Caco-2 (cell line): Measurements from ENCODE around the gene KRTAP12-3. TPM values are rescaled to one million over a fixed set of nuclear protein-coding genes. Genes with fewer than 3 reads are reported as not detected.

Experiments used
- BruUV-seq: library from RNA; stranded (reverse); fragments of 400-500 nt; replicated peaks from 2 replicates; lab custom pipeline; 2021; lab: Mats Ljungman, UMichigan
- CTCF ChIA-PET: fragments of 300-600 bp; sonication (Branson Sonifier 250); formaldehyde crosslinking; loops from one replicate; lab custom pipeline; 2022; ENCODE audit warnings: antibody characterized with exemption; lab: Charles Lee
- POLR2A ChIA-PET: fragments of 300-600 bp; sonication (Branson Sonifier 250); formaldehyde crosslinking; loops from one replicate; lab custom pipeline; 2022; ENCODE audit warnings: antibody characterized with exemption; lab: Charles Lee
- DNase-seq, 2 experiments: peaks; one replicate each; pipeline versions ENCODE4 v3.0.0 to v3.0.0-alpha.2; 2020 to 2022
- H3K27me3 ChIP-seq: replicated peaks from 2 replicates; pipeline ENCODE4 v1.6.0; 2011; ENCODE audit warnings: low read length; ENCODE audit not compliant: control insufficient read depth, insufficient read depth
- H3K36me3 ChIP-seq: 2 replicates; pipeline ENCODE4 v1.5.1; 2011; ENCODE audit warnings: low read length; ENCODE audit not compliant: control insufficient read depth, insufficient read depth
- H3K4me1 ChIP-seq: fragments of 250-450 bp; sonication (Bioruptor Pico); 2 replicates; pipeline ENCODE4 v1.5.1; 2020; ENCODE audit warnings: mild to moderate bottlenecking
- H3K4me3 ChIP-seq: 2 replicates; pipeline ENCODE4 v1.5.1; 2011; ENCODE audit warnings: low read depth, mild to moderate bottlenecking, control low read depth, low read length
- H3K9me3 ChIP-seq: fragments of 250-450 bp; sonication (Bioruptor Pico); 2 replicates; pipeline ENCODE4 v1.5.1; 2020; ENCODE audit warnings: mild to moderate bottlenecking, moderate library complexity
- H3K27ac Mint-ChIP-seq: one replicate; pipeline ENCODE4 v1.8.0; 2022; ENCODE audit warnings: mixed read lengths; ENCODE audit not compliant: unreplicated experiment
- H3K27me3 Mint-ChIP-seq: one replicate; pipeline ENCODE4 v1.8.0; 2022; ENCODE audit warnings: mixed read lengths; ENCODE audit not compliant: insufficient read depth, unreplicated experiment
- H3K36me3 Mint-ChIP-seq: one replicate; pipeline ENCODE4 v1.8.0; 2022; ENCODE audit warnings: mild to moderate bottlenecking, mixed read lengths; ENCODE audit not compliant: insufficient read depth, unreplicated experiment
- H3K4me1 Mint-ChIP-seq: one replicate; pipeline ENCODE4 v1.8.0; 2022; ENCODE audit warnings: low read depth, mixed read lengths; ENCODE audit not compliant: unreplicated experiment
- H3K4me3 Mint-ChIP-seq: one replicate; pipeline ENCODE4 v1.8.0; 2022; ENCODE audit warnings: mild to moderate bottlenecking, moderate library complexity, mixed read lengths; ENCODE audit not compliant: unreplicated experiment
- H3K9me3 Mint-ChIP-seq: one replicate; pipeline ENCODE4 v1.8.0; 2022; ENCODE audit warnings: mixed read lengths; ENCODE audit not compliant: unreplicated experiment
- intact Hi-C: fragments of 100-400 bp; cut with micrococcal nuclease; formaldehyde crosslinking; loops from one replicate; pipeline ENCODE4 v1.10.0; 2022; ENCODE audit not compliant: unreplicated experiment
- total RNA-seq: library from RNA; stranded (reverse); gene quantifications from 2 replicates; pipeline ENCODE4 v1.2.3, GENCODE V29; 2022
- TF ChIP-seq, protein P1 (sequence below), 2 experiments: fragments of 200-600 bp in 1 of 2; IDR thresholded peaks; 1 replicate in 1 of 2; 2 replicates in 1 of 2; pipeline versions ENCODE4 v1.5.1 to v1.8.0; 2011 to 2022; ENCODE audit warnings: antibody characterized with exemption in 1 of 2, control low read depth in 1 of 2, inconsistent platforms in 1 of 2, low read depth in 1 of 2, low read length in 1 of 2, mild to moderate bottlenecking in 1 of 2, moderate library complexity in 1 of 2; ENCODE audit not compliant: insufficient read depth in 1 of 2, severe bottlenecking in 1 of 2, unreplicated experiment in 1 of 2

Gene KRTAP12-3
- total RNA-seq, 1 experiment from 2014 or later: not detected

DNA sequence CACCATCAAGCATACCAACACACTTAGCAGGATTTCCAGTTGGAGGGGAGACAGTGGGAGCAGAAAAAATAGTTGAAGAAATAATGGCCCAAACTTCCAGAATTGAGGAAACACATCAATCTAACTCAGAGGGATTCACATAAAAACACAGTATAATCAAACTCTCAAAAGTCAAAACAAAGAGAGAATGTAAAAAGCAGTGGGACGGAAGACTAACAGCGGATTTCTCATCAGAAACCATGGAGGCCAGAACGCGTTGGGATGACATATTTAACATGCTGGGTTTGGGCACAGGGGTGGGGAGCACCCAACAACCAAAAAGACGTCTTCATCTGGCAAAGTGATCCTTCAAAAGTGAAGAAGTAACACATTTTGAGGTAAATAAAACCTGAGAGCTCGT, 37.8 kb upstream of the KRTAP12-3 start:
- Mint-ChIP-seq H3K27me3 (peaks cover 6% of the 10 kb centered on the region), H3K36me3 (no peaks in the 10 kb centered on the region), H3K4me3 (no peak overlapping the region), H3K27ac (no peak overlapping the region), H3K4me1 (no peaks in the 10 kb centered on the region), H3K9me3 (peaks cover 53% of the 10 kb centered on the region)
- H3K4me1 ChIP-seq: no peaks in the 10 kb centered on the region
- ChIA-PET POLR2A (no interaction called here), CTCF (interaction anchor here (0.6 kb wide), 1 partner anchor 18 kb away, joined by 3 read pairs; no protein-coding TSS in a partner anchor)
- H3K27me3 ChIP-seq: no peaks in the 10 kb centered on the region
- no peaks in the 10 kb centered on the region for H3K36me3 ChIP-seq
- H3K4me3 ChIP-seq: no peak overlapping the region
- TF ChIP-seq, protein P1, sequence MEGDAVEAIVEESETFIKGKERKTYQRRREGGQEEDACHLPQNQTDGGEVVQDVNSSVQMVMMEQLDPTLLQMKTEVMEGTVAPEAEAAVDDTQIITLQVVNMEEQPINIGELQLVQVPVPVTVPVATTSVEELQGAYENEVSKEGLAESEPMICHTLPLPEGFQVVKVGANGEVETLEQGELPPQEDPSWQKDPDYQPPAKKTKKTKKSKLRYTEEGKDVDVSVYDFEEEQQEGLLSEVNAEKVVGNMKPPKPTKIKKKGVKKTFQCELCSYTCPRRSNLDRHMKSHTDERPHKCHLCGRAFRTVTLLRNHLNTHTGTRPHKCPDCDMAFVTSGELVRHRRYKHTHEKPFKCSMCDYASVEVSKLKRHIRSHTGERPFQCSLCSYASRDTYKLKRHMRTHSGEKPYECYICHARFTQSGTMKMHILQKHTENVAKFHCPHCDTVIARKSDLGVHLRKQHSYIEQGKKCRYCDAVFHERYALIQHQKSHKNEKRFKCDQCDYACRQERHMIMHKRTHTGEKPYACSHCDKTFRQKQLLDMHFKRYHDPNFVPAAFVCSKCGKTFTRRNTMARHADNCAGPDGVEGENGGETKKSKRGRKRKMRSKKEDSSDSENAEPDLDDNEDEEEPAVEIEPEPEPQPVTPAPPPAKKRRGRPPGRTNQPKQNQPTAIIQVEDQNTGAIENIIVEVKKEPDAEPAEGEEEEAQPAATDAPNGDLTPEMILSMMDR (IDR thresholded peaks at IDR 0.05; ENCODE audit: insufficient read depth in 1 of 2, low read depth in 1 of 2, low read length in 1 of 2, severe bottlenecking in 1 of 2, unreplicated experiment in 1 of 2): no peak
- intact Hi-C loops: no loop called here
- no TSS peak for BruUV-seq
- DNase-seq: no peak
- H3K9me3 ChIP-seq: peaks cover 24% of the 10 kb centered on the region

DNA sequence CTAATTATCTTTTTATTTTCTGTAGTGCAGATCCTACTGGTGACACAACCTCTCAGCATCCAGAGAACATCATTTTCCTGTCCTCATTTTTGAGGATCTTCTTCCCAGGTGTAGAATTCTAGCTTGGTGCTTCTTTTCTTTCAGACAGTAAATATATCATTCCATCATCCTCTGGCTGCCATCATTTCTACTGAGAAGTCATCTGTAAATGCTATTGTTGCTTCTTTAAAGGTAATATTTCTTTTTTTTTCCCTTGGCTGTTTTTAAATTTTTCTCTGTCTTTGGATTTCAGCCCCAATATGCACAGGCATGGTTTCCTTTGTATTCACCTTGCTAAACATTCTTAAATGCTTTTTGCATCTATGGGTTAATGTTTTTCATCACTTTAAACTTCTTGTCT, 34.2 kb upstream of the KRTAP12-3 start:
- Mint-ChIP-seq H3K27ac (no peak overlapping the region), H3K4me1 (no peaks in the 10 kb centered on the region)
- BruUV-seq: no TSS peak

DNA sequence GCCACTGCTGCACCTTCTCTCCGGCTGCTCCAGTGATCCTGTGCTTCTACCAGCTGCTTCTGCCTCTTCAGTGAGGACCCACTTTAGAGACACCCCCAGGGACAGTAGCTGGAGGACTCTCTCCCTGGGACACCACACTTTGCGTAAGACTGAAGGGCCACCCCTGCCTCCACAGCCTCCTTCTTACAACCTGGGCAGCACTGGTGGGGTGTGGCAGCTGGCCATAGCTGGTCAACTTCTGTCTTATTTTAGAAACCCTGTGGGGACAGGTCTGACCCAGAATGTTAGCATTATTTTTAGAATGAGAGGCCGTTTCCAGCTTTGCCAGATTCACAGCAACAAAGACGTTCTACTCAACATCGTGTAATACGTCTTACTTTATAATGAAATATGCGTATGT, 32.0 kb upstream of the KRTAP12-3 start:
- POLR2A ChIA-PET: no interaction called here
- H3K4me1 ChIP-seq: no peaks in the 10 kb centered on the region
- Mint-ChIP-seq H3K27me3 (no peaks in the 10 kb centered on the region), H3K4me3 (no peak overlapping the region), H3K9me3 (peaks cover 46% of the 10 kb centered on the region), H3K36me3 (no peaks in the 10 kb centered on the region), H3K27ac (no peak overlapping the region), H3K4me1 (no peaks in the 10 kb centered on the region)
- H3K36me3 ChIP-seq: no peaks in the 10 kb centered on the region
- H3K27me3 ChIP-seq: no peaks in the 10 kb centered on the region
- CTCF ChIA-PET: no interaction called here
- no TSS peak for BruUV-seq
- DNase-seq: no peak
- TF ChIP-seq, protein P1 (IDR thresholded peaks at IDR 0.05; ENCODE audit: insufficient read depth in 1 of 2, low read depth in 1 of 2, low read length in 1 of 2, severe bottlenecking in 1 of 2, unreplicated experiment in 1 of 2): no peak
- H3K4me3 ChIP-seq: no peak overlapping the region
- intact Hi-C loops: no loop called here
- peaks cover 14% of the 10 kb centered on the region for H3K9me3 ChIP-seq

More for the DNA sequence above, 34.2 kb upstream of the KRTAP12-3 start:
- H3K36me3 ChIP-seq: no peaks in the 10 kb centered on the region
- no peak for DNase-seq
- Mint-ChIP-seq H3K9me3 (peaks cover 54% of the 10 kb centered on the region), H3K27me3 (no peaks in the 10 kb centered on the region), H3K4me3 (no peak overlapping the region), H3K36me3 (no peaks in the 10 kb centered on the region)
- no peaks in the 10 kb centered on the region for H3K27me3 ChIP-seq
- H3K4me1 ChIP-seq: no peaks in the 10 kb centered on the region
- ChIA-PET CTCF (no interaction called here), POLR2A (no interaction called here)
- TF ChIP-seq, protein P1 (IDR thresholded peaks at IDR 0.05; ENCODE audit: insufficient read depth in 1 of 2, low read depth in 1 of 2, low read length in 1 of 2, severe bottlenecking in 1 of 2, unreplicated experiment in 1 of 2): no peak
- intact Hi-C loops: no loop called here
- H3K4me3 ChIP-seq: no peak overlapping the region
- peaks cover 24% of the 10 kb centered on the region for H3K9me3 ChIP-seq
